A549 treated with dexamethasone at 1 μM for 4 hours (cell line): ENCODE data around the gene CD19. TPM values are rescaled to one million over a fixed set of nuclear protein-coding genes. Genes with fewer than 3 reads are reported as not detected.

Experiments used
- total RNA-seq: library from RNA; stranded (reverse); fragments of 200-300 nt; extraction: Qiagen RNA extraction; gene quantifications from 5 replicates; pipeline ENCODE4 v1.2.3, GENCODE V29; 2022

CD19 gene
- not detected in 5 replicates for total RNA-seq

GRCh38 chr16:28931801-28932225 is at the start of gene CD19:
CD19 (plus strand) TSS chr16:28931971; CDS start chr16:28932001, 30 bp downstream.

GRCh38 chr16:28924762-28925385 is 6.9 kb upstream of the CD19 start, which contains the start of gene RABEP2:
RABEP2 (minus strand) TSS chr16:28925238; CDS start chr16:28925163, 75 bp downstream.

DNA sequence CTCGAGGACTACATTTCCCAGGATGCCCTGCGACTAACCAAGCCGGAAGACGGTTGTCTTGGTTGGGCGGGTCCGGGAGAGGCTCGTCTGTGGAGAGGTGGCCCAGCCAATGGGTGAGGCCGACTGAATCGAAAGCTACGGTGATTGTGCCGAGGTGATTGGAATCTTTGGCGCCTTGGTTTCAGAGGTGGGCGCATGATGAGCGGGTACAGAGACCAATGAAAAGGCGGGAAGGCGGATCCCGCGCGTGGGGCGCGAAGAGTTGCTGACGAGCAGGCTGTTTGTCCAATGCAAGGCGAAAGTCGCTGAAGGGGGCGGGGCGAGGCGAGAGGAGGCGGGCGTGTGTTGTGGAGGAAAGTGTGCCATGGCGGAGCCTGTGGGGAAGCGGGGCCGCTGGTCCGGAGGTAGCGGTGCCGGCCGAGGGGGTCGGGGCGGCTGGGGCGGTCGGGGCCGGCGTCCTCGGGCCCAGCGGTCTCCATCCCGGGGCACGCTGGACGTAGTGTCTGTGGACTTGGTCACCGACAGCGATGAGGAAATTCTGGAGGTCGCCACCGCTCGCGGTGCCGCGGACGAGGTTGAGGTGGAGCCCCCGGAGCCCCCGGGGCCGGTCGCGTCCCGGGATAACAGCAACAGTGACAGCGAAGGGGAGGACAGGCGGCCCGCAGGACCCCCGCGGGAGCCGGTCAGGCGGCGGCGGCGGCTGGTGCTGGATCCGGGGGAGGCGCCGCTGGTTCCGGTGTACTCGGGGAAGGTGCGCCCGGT is 19.1 kb downstream of the CD19 start, which contains the start of gene NFATC2IP:
TSS of gene NFATC2IP (plus strand) at position 290 of the 762 bp plus-strand sequence. CDS start at position 365, 75 bp downstream.

GRCh38 chr16:28974437-28975157 is 42.8 kb downstream of the CD19 start, which contains the start of gene SPNS1:
SPNS1 (plus strand) TSS chr16:28974778; CDS start chr16:28975152, 374 bp downstream.

GRCh38 chr16:28984619-28985135 is 52.9 kb downstream of the CD19 start, which contains the start of gene LAT:
LAT (plus strand) TSS chr16:28985052; CDS start chr16:28985418, 366 bp downstream.

Other genes with a start within 250 kb of the CD19 start
- gene EIF3C, start 220.5 kb upstream of the CD19 start, total RNA-seq: 198 to 442 TPM (median 410 TPM) in 5 replicates
- 1.1 to 2.2 TPM (median 1.6 TPM) in 5 replicates for gene NPIPB9, start 180.2 kb upstream of the CD19 start, total RNA-seq
- gene ATXN2L, start 109.0 kb upstream of the CD19 start, total RNA-seq: 75.0 to 136 TPM (median 128 TPM) in 5 replicates
- 215 to 304 TPM (median 279 TPM) in 5 replicates for gene TUFM, start 85.6 kb upstream of the CD19 start, total RNA-seq
- gene SH2B1, start 68.1 kb upstream of the CD19 start, total RNA-seq: 17.0 to 31.4 TPM (median 27.8 TPM) in 5 replicates
- 1.4 to 5.5 TPM (median 2.1 TPM) in 5 replicates for gene ATP2A1, start 53.5 kb upstream of the CD19 start, total RNA-seq
- 5.8 to 9.8 TPM (median 8.8 TPM) in 5 replicates for gene RABEP2, start 6.7 kb upstream of the CD19 start, total RNA-seq
- gene NFATC2IP, start 19.0 kb downstream of the CD19 start, total RNA-seq: 16.5 to 27.4 TPM (median 22.5 TPM) in 5 replicates
- gene SPNS1, start 42.8 kb downstream of the CD19 start, total RNA-seq: 49.4 to 75.1 TPM (median 72.8 TPM) in 5 replicates
- gene LAT, start 53.1 kb downstream of the CD19 start, total RNA-seq: 2.2 to 5.0 TPM (median 3.5 TPM) in 5 replicates